HEK293 (cell line): ENCODE measurements around the gene TRAK1.

Source experiments
- CTCF ChIP-seq: fragments of 450-650 bp; formaldehyde crosslinking; IDR thresholded peaks from 2 replicates; pipeline ENCODE4 v1.5.1; 2016; ENCODE audit warnings: missing biosample characterization, missing genetic modification characterization
- HOXA7 ChIP-seq: sonication (generic); formaldehyde crosslinking; IDR thresholded peaks from 2 replicates; pipeline ENCODE4 v1.8.1; 2022; ENCODE audit warnings: missing genetic modification reagents, borderline replicate concordance
- ZFP41 ChIP-seq: fragments of 450-650 bp; formaldehyde crosslinking; IDR thresholded peaks from 2 replicates; pipeline ENCODE4 v1.5.1; 2016; ENCODE audit warnings: missing biosample characterization, missing genetic modification characterization, borderline replicate concordance
- ZNF121 ChIP-seq: fragments of 450-650 bp; formaldehyde crosslinking; IDR thresholded peaks from 2 replicates; pipeline ENCODE4 v1.5.1; 2016; ENCODE audit warnings: missing biosample characterization, missing genetic modification characterization
- ZNF274 ChIP-seq, 2 experiments: fragments of 200-500 bp in 1 of 2; fragments of 450-650 bp in 1 of 2; sonication (Bioruptor generic) in 1 of 2; formaldehyde crosslinking in 1 of 2; IDR thresholded peaks; 2 replicates each; pipeline versions ENCODE4 v1.5.1 to v1.6.1; 2014 to 2016; ENCODE audit warnings: borderline replicate concordance in 1 of 2, inconsistent platforms in 1 of 2, low read length in 1 of 2, missing biosample characterization in 1 of 2, missing genetic modification characterization in 1 of 2
- ZNF302 ChIP-seq: fragments of 450-650 bp; formaldehyde crosslinking; IDR thresholded peaks from 2 replicates; pipeline ENCODE4 v1.5.1; 2016; ENCODE audit warnings: missing biosample characterization, missing genetic modification characterization, low read depth
- ZNF449 ChIP-seq: fragments of 450-650 bp; formaldehyde crosslinking; IDR thresholded peaks from 2 replicates; pipeline ENCODE4 v1.5.1; 2017; ENCODE audit warnings: missing biosample characterization, mild to moderate bottlenecking, missing genetic modification characterization, moderate library complexity
- ZNF529 ChIP-seq: fragments of 450-650 bp; formaldehyde crosslinking; IDR thresholded peaks from 2 replicates; pipeline ENCODE4 v1.5.1; 2017; ENCODE audit warnings: missing genetic modification characterization, missing biosample characterization; ENCODE audit not compliant: insufficient replicate concordance
- ZNF555 ChIP-seq: fragments of 450-650 bp; formaldehyde crosslinking; conservative IDR thresholded peaks from 2 replicates; pipeline ENCODE4 v1.5.1; 2017; ENCODE audit warnings: missing biosample characterization, mild to moderate bottlenecking, missing genetic modification characterization, inconsistent platforms
- ZNF596 ChIP-seq: fragments of 450-650 bp; IDR thresholded peaks from 2 replicates; pipeline ENCODE4 v1.5.0; 2018; ENCODE audit warnings: missing biosample characterization, mild to moderate bottlenecking, missing genetic modification characterization, moderate library complexity

- TF ChIP-seq HOXA7 (CRISPR knock-in tag) = no peak
- no peak for TF ChIP-seq ZNF596
- no peak for TF ChIP-seq ZNF449
- TF ChIP-seq ZNF302 (tag by site-specific recombination) = no peak
- no peak for TF ChIP-seq CTCF (tag by site-specific recombination)
- no peak for TF ChIP-seq ZNF529
- no peak for TF ChIP-seq ZNF555
- TF ChIP-seq ZFP41 = no peak
- no peak for TF ChIP-seq ZNF274 (IDR thresholded peaks at IDR 0.05; ENCODE audit: low read length)
- no peak for TF ChIP-seq ZNF274 (tag by site-specific recombination; IDR thresholded peaks at IDR 0.05; ENCODE audit: borderline replicate concordance)
- no peak for TF ChIP-seq ZNF121 (tag by site-specific recombination)
Observed at GRCh38 chr3:42262525-42262924, 171.4 kb downstream of the TRAK1 start.
